Breast epithelium (tissue), 4 donors: ENCODE results near the gene ASIC4. TPM values are rescaled to one million over a fixed set of nuclear protein-coding genes. Genes with fewer than 3 reads are reported as not detected.
A peak's percentile ranks its signal among the peaks of the same experiment; 100 is the strongest.

Experiments used
- DNase-seq, 2 donors: peaks; one replicate each; pipeline ENCODE4 v3.0.0-alpha.2; 2019; ENCODE audit warnings: low spot score in 2 of 2
- H3K27ac ChIP-seq, 2 donors: fragments of 200-600 bp; sonication (generic) in 1 of 2; one replicate each; pipeline ENCODE4 v1.5.1; 2016 to 2019; ENCODE audit warnings: mild to moderate bottlenecking in 1 of 2
- H3K27me3 ChIP-seq, 2 donors: fragments of 200-600 bp; sonication (generic) in 1 of 2; one replicate each; pipeline versions ENCODE4 v1.5.1 to v1.6.0; 2017 to 2019; ENCODE audit warnings: control low read depth in 1 of 2, mild to moderate bottlenecking in 1 of 2
- H3K36me3 ChIP-seq: fragments of 200-600 bp; one replicate; pipeline ENCODE4 v1.5.1; 2019
- H3K4me1 ChIP-seq, 2 donors: fragments of 200-600 bp; sonication (generic); one replicate each; pipeline ENCODE4 v1.5.1; 2016 to 2019; ENCODE audit warnings: control low read depth in 1 of 2
- H3K4me3 ChIP-seq, 3 donors: fragments of 200-600 bp; sonication (generic); 1 replicate in 2 of 3; 2 replicates in 1 of 3; pipeline ENCODE4 v1.5.1; 2016 to 2019; ENCODE audit warnings: mild to moderate bottlenecking in 3 of 3, moderate library complexity in 2 of 3
- H3K9me3 ChIP-seq, 2 donors: fragments of 200-600 bp; sonication (generic) in 1 of 2; one replicate each; pipeline ENCODE4 v1.5.1; 2016 to 2019; ENCODE audit warnings: control low read depth in 1 of 2
- POLR2A ChIP-seq: fragments of 450-650 bp; IDR thresholded peaks from one replicate; pipeline ENCODE4 v1.6.1; 2016; ENCODE audit warnings: antibody characterized with exemption, mild to moderate bottlenecking, moderate library complexity
- POLR2AphosphoS5 ChIP-seq, 3 donors: sonication (generic); formaldehyde crosslinking; IDR thresholded peaks; one replicate each; pipeline ENCODE4 v1.6.1; 2017; ENCODE audit warnings: antibody characterized with exemption in 3 of 3
- intact Hi-C: fragments of 100-400 bp; cut with DNase I; formaldehyde crosslinking; loops from one replicate; pipeline ENCODE4 v1.15.1; 2023; ENCODE audit warnings: low total_unique reads
- total RNA-seq, 3 donors: library from RNA; depleted of rRNA; stranded (reverse); fragments of >200 nt; gene quantifications; one replicate each; pipeline ENCODE4 v1.1.0, GENCODE V29; 2016
- TF ChIP-seq, protein P1 (sequence below), 3 donors: fragments of 450-650 bp; IDR thresholded peaks; one replicate each; pipeline ENCODE4 v1.5.1; 2016 to 2017; ENCODE audit warnings: antibody characterized with exemption in 3 of 3, mild to moderate bottlenecking in 3 of 3, moderate library complexity in 3 of 3

The ASIC4 gene
- total RNA-seq, 3 donors from 2014 or later = 0.44 TPM; not detected in 2

DNA sequence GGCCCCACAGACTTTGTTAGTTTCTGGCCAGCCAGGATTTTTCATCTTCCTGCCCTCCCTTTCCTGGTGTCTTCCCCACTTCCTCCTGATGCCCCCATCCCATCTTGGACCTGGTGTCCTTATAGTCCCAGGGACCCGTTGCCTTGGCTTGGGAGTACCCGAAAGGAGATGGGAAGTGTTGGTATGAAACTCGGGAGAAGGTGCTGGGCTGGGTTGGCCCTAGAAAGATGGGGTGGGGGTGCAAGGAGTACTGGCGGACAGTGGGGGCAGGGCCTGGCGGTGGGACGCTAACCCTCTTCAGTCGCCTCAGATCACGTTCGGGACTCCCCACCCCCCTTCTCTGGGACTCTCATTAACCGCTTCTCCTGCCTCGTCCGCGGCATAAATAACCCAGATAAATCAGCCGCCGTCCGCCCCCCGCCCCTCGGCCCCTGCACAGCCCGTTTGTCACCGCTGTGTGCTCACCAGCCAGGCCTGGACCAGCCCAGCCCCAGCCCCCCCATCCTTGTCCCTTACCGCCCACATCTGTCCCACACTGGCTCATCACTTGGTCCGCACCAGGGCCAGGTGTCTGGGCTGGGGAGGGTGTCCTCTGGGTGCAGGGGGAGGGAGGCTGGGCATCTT lies 3.7 kb upstream of the ASIC4 start:
- intact Hi-C loops = no loop called here
- H3K4me1 ChIP-seq = no peaks in the 10 kb centered on the region
- peaks cover 0 to 20% of the 10 kb centered on the region in 2 donors for H3K27me3 ChIP-seq
- TF ChIP-seq POLR2A = no peak
- TF ChIP-seq, protein P1, sequence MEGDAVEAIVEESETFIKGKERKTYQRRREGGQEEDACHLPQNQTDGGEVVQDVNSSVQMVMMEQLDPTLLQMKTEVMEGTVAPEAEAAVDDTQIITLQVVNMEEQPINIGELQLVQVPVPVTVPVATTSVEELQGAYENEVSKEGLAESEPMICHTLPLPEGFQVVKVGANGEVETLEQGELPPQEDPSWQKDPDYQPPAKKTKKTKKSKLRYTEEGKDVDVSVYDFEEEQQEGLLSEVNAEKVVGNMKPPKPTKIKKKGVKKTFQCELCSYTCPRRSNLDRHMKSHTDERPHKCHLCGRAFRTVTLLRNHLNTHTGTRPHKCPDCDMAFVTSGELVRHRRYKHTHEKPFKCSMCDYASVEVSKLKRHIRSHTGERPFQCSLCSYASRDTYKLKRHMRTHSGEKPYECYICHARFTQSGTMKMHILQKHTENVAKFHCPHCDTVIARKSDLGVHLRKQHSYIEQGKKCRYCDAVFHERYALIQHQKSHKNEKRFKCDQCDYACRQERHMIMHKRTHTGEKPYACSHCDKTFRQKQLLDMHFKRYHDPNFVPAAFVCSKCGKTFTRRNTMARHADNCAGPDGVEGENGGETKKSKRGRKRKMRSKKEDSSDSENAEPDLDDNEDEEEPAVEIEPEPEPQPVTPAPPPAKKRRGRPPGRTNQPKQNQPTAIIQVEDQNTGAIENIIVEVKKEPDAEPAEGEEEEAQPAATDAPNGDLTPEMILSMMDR (IDR thresholded peaks at IDR 0.05) = no peak
- TF ChIP-seq POLR2AphosphoS5 (IDR thresholded peaks at IDR 0.05) = no peak
- peak overlapping the region in 2 of 3 donors; percentile 24 to 57 for H3K4me3 ChIP-seq
- no peak for DNase-seq
- H3K27ac ChIP-seq = no peak overlapping the region
- H3K36me3 ChIP-seq = peaks cover 10% of the 10 kb centered on the region
- H3K9me3 ChIP-seq = no peaks in the 10 kb centered on the region

DNA sequence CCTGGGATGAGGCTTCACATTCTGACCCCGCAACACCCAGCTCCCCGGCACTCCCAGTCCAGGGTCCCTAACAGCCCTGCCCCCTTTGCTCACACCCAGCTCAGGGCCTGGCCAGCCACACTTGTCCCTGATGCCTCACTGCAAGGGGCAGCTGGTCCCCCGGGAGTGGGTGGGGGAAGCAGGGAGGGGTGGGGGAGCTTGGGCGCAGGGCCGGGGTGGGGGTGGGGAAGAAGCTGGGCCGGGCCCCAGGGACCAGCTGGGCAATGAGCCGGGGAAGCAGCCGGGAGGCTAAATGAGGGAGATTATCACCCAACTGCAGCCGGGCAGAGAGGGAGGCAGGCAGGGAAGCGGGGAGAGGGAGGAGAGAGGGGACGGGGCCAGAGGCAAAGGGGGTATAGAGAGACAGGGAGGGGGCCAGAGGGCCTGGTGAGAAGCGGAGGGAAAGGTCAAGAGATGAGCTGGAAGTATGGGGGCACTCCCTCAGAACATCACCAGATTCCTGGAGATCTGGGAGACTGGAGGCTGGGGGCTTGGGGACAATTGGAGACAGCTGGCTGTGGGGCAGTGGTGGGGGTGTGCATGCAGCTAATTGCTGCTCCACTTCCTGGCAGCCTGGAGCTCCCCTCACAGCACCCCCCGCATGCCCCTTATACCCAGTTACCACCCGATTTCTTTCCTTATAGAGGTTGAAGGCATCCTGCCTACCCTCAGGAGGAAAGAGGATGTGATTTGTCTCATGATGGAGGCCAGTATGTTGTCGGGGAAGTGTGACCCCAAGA lies 2.5 kb upstream of the ASIC4 start:
- H3K27me3 ChIP-seq = peaks cover 0 to 20% of the 10 kb centered on the region in 2 donors
- no peaks in the 10 kb centered on the region for H3K9me3 ChIP-seq
- intact Hi-C loops = no loop called here
- TF ChIP-seq, protein P1 (IDR thresholded peaks at IDR 0.05) = no peak
- TF ChIP-seq POLR2AphosphoS5 (IDR thresholded peaks at IDR 0.05) = no peak
- TF ChIP-seq POLR2A = no peak
- H3K36me3 ChIP-seq = no peaks in the 10 kb centered on the region
- H3K4me3 ChIP-seq = no peak overlapping the region
- no peak overlapping the region for H3K27ac ChIP-seq
- no peaks in the 10 kb centered on the region for H3K4me1 ChIP-seq
- no peak for DNase-seq

DNA sequence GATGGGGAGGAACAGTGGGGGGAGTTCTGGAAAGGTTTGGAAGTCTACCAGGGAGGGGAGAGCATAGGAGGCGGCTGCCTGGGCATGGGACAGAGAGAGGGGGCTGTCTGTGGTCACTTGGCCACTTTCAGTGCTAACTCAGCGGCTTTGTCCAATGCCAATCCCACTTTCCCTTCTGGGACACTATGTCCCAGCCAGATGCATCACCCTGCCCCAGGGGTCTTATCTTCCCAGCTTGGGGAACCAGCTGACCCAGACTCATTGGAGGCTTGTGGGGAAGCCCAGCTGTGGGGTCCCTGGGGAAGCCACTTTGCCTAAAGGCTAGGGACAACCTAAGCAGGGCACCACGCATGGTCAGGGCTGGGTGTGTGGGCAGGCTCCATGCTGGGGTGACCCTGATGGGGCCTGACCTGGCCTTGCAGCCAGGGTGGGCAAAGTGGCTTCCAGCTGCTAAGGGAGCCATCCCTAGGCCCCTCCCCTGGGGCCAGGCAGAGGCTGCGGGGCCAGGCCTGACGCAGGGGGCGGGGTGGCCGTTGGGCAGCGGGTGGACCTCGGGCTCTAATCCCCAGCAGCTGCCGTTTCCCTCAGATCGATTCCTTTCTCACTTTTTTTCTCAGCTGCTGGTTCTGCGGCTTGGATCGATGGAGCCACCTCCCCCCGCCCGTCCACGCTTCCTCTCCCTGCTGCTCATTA lies 1.6 kb upstream of the ASIC4 start:
- no peaks in the 10 kb centered on the region for H3K36me3 ChIP-seq
- H3K9me3 ChIP-seq = no peaks in the 10 kb centered on the region
- no peak for DNase-seq
- H3K27me3 ChIP-seq = peaks cover 0 to 25% of the 10 kb centered on the region in 2 donors
- intact Hi-C loops = no loop called here
- H3K4me3 ChIP-seq = no peak overlapping the region
- no peak for TF ChIP-seq POLR2AphosphoS5 (IDR thresholded peaks at IDR 0.05)
- TF ChIP-seq, protein P1 (IDR thresholded peaks at IDR 0.05) = no peak
- no peak for TF ChIP-seq POLR2A
- no peak overlapping the region for H3K27ac ChIP-seq
- no peaks in the 10 kb centered on the region for H3K4me1 ChIP-seq

DNA sequence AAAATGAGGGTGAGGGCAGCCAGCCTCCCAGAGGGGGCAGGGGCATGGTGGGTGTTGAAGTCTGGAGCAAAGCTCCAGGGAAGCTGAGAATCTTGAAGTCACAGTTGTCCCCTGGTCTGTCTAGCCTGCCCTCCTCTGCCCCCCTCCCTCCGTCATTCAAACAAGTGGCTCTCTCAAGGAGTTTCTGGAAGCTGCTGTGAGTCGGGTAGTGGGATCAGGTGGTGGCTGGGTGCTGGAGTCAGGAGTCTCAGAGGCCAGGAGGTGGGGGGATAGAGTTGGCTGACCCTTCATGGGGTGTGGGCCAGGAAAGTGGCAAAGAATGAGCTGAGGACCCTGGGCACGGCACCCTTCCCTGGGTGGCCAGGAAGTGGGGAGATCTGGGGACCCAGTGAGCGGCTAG lies 495 bp upstream of the ASIC4 start:
- no peaks in the 10 kb centered on the region for H3K36me3 ChIP-seq
- peaks cover 0 to 25% of the 10 kb centered on the region in 2 donors for H3K27me3 ChIP-seq
- TF ChIP-seq POLR2AphosphoS5 (IDR thresholded peaks at IDR 0.05) (no peak), POLR2A (no peak)
- TF ChIP-seq, protein P1 (IDR thresholded peaks at IDR 0.05) = no peak
- H3K4me3 ChIP-seq = no peak overlapping the region
- H3K4me1 ChIP-seq = no peaks in the 10 kb centered on the region
- no peak overlapping the region for H3K27ac ChIP-seq
- intact Hi-C loops = no loop called here
- no peaks in the 10 kb centered on the region for H3K9me3 ChIP-seq
- DNase-seq = no peak

GRCh38 chr2:219514836-219515235 lies 554 bp downstream of the ASIC4 start:
- no peak for DNase-seq
- intact Hi-C loops = no loop called here
- Histone ChIP-seq H3K27ac (no peak overlapping the region), H3K9me3 (no peaks in the 10 kb centered on the region), H3K4me1 (no peaks in the 10 kb centered on the region), H3K27me3 (peaks cover 0 to 20% of the 10 kb centered on the region in 2 donors), H3K4me3 (no peak overlapping the region), H3K36me3 (no peaks in the 10 kb centered on the region)
- TF ChIP-seq POLR2AphosphoS5 (IDR thresholded peaks at IDR 0.05) = no peak
- no peak for TF ChIP-seq POLR2A
- TF ChIP-seq, protein P1 (IDR thresholded peaks at IDR 0.05) = no peak
